WTC11 (cell line): ENCODE measurements around the gene PLEKHF1. TPM values are rescaled to one million over a fixed set of nuclear protein-coding genes. Genes with fewer than 3 reads are reported as not detected.
"Not testable (repeated sequence)": the region's sequence is repeated elsewhere in the genome, so short reads cannot be mapped to it uniquely, and the experiment has no call there.

ENCODE experiments used
- ATAC-seq: fragments of 200-7000 bp; cut with Tn5 transposase; 2 replicates; pipeline ENCODE4 v1.10.0; 2021; ENCODE audit warnings: mild to moderate bottlenecking, moderate library complexity
- CTCF ChIA-PET: fragments of 300-600 bp; sonication (Branson Sonifier 250); formaldehyde crosslinking; loops from one replicate; lab custom pipeline; 2021; ENCODE audit warnings: antibody characterized with exemption; lab: Charles Lee
- POLR2A ChIA-PET: fragments of 350-600 bp; sonication (Branson Sonifier 250); formaldehyde crosslinking; loops from one replicate; lab custom pipeline; 2021; ENCODE audit warnings: antibody characterized with exemption; lab: Charles Lee
- DNase-seq: peaks from one replicate; pipeline ENCODE4 v3.0.0; 2021; ENCODE audit warnings: low spot score
- H3K27ac Mint-ChIP-seq: 2 replicates; pipeline ENCODE4 v1.8.0; 2021; ENCODE audit warnings: mixed read lengths
- H3K27me3 Mint-ChIP-seq: 2 replicates; pipeline ENCODE4 v1.8.0; 2021; ENCODE audit warnings: low read depth, mild to moderate bottlenecking, moderate library complexity, mixed read lengths
- H3K36me3 Mint-ChIP-seq: 2 replicates; pipeline ENCODE4 v1.8.0; 2021; ENCODE audit warnings: mixed read lengths
- H3K4me1 Mint-ChIP-seq: 2 replicates; pipeline ENCODE4 v1.8.0; 2022; ENCODE audit warnings: mixed read lengths
- H3K4me3 Mint-ChIP-seq: 2 replicates; pipeline ENCODE4 v1.8.0; 2021; ENCODE audit warnings: mild to moderate bottlenecking, moderate library complexity, mixed read lengths
- H3K9me3 Mint-ChIP-seq: 2 replicates; pipeline ENCODE4 v1.8.0; 2021; ENCODE audit warnings: mixed read lengths
- E2F1 ChIP-seq: sonication (generic); formaldehyde crosslinking; IDR thresholded peaks from 2 replicates; pipeline ENCODE4 v1.8.0; 2022; ENCODE audit warnings: mild to moderate bottlenecking, missing genetic modification reagents
- E2F4 ChIP-seq: sonication (generic); formaldehyde crosslinking; IDR thresholded peaks from 2 replicates; pipeline ENCODE4 v1.8.1; 2022; ENCODE audit warnings: low read depth, mild to moderate bottlenecking, moderate library complexity, missing genetic modification reagents, borderline replicate concordance
- FOXJ3 ChIP-seq: sonication (generic); formaldehyde crosslinking; IDR thresholded peaks from 2 replicates; pipeline ENCODE4 v1.9.0; 2021; ENCODE audit warnings: missing genetic modification reagents, mild to moderate bottlenecking, borderline replicate concordance
- FOXK1 ChIP-seq: sonication (generic); formaldehyde crosslinking; IDR thresholded peaks from 2 replicates; pipeline ENCODE4 v1.8.0; 2022; ENCODE audit warnings: mild to moderate bottlenecking, moderate library complexity, missing genetic modification reagents
- FOXP1 ChIP-seq: sonication (generic); formaldehyde crosslinking; IDR thresholded peaks from 2 replicates; pipeline ENCODE4 v1.8.0; 2022; ENCODE audit warnings: missing genetic modification reagents, mild to moderate bottlenecking, moderate library complexity, borderline replicate concordance
- FOXP4 ChIP-seq: sonication (generic); formaldehyde crosslinking; IDR thresholded peaks from 2 replicates; pipeline ENCODE4 v1.8.0; 2022; ENCODE audit warnings: mild to moderate bottlenecking, missing genetic modification reagents
- GRHL2 ChIP-seq: fragments of 250-450 bp; sonication (Bioruptor Pico); IDR thresholded peaks from 2 replicates; pipeline ENCODE4 v1.8.0; 2022; ENCODE audit warnings: mild to moderate bottlenecking, moderate library complexity; ENCODE audit not compliant: insufficient replicate concordance, severe bottlenecking
- GTF2I ChIP-seq: fragments of 250-450 bp; sonication (Bioruptor Pico); conservative IDR thresholded peaks from 2 replicates; pipeline ENCODE4 v1.4.0; 2021; ENCODE audit warnings: mild to moderate bottlenecking
- IRF2 ChIP-seq: sonication (generic); formaldehyde crosslinking; IDR thresholded peaks from 2 replicates; pipeline ENCODE4 v1.8.0; 2022; ENCODE audit warnings: low read depth, missing genetic modification reagents, borderline replicate concordance
- KAT7 ChIP-seq: sonication (generic); formaldehyde crosslinking; IDR thresholded peaks from 2 replicates; pipeline ENCODE4 v1.8.1; 2023; ENCODE audit warnings: missing genetic modification reagents, mild to moderate bottlenecking, borderline replicate concordance
- MYBL2 ChIP-seq: sonication (generic); formaldehyde crosslinking; IDR thresholded peaks from 2 replicates; pipeline ENCODE4 v1.8.1; 2023; ENCODE audit warnings: mild to moderate bottlenecking, moderate library complexity, missing genetic modification reagents
- NFE2L1 ChIP-seq: sonication (generic); formaldehyde crosslinking; IDR thresholded peaks from 2 replicates; pipeline ENCODE4 v1.8.1; 2023; ENCODE audit warnings: missing genetic modification reagents
- NR1H2 ChIP-seq: sonication (generic); formaldehyde crosslinking; IDR thresholded peaks from 2 replicates; pipeline ENCODE4 v1.9.0; 2021; ENCODE audit warnings: mild to moderate bottlenecking, moderate library complexity, missing genetic modification reagents
- USF1 ChIP-seq: sonication (generic); formaldehyde crosslinking; IDR thresholded peaks from 2 replicates; pipeline ENCODE4 v1.8.0; 2022; ENCODE audit warnings: mild to moderate bottlenecking, missing genetic modification reagents
- ZBTB43 ChIP-seq: sonication (generic); formaldehyde crosslinking; IDR thresholded peaks from 2 replicates; pipeline ENCODE4 v1.8.1; 2023; ENCODE audit warnings: mild to moderate bottlenecking, missing genetic modification reagents
- ZSCAN18 ChIP-seq: fragments of 250-450 bp; sonication (Bioruptor Pico); IDR thresholded peaks from 2 replicates; pipeline ENCODE4 v2.1.2; 2022; ENCODE audit warnings: mild to moderate bottlenecking, moderate library complexity
- total RNA-seq: library from RNA; stranded (reverse); gene quantifications from 3 replicates; pipeline ENCODE4 v1.2.3, GENCODE V29; 2021

The PLEKHF1 gene
- total RNA-seq, 1 experiment from 2014 or later: 17.9 TPM

GRCh38 chr19:29708554-29709439 lies 43.5 kb downstream of the PLEKHF1 start (continued):
- no peak for TF ChIP-seq IRF2 (CRISPR knock-in tag)
- no peak for TF ChIP-seq FOXP4
- no peak for TF ChIP-seq ZBTB43 (CRISPR knock-in tag)
- no peak for TF ChIP-seq GTF2I (CRISPR knock-in tag)
- no peak for TF ChIP-seq E2F4
- no peak for TF ChIP-seq FOXK1 (CRISPR knock-in tag)
- TF ChIP-seq GRHL2 (CRISPR knock-in tag): no peak
- no peak for TF ChIP-seq FOXP1 (CRISPR knock-in tag)

GRCh38 chr19:29709440-29709798 lies 44.2 kb downstream of the PLEKHF1 start:
- peaks cover 19% of the 10 kb centered on the region for H3K4me1 Mint-ChIP-seq
- not testable (repeated sequence) for H3K4me3 Mint-ChIP-seq

GRCh38 chr19:29711584-29712132 lies 46.4 kb downstream of the PLEKHF1 start:
- Mint-ChIP-seq H3K27ac (peak overlapping the region; percentile 22; the same call in 1 of the 2 replicates), H3K36me3 (no peaks in the 10 kb centered on the region)
- TF ChIP-seq USF1 (CRISPR knock-in tag) (no peak), ZSCAN18 (CRISPR knock-in tag) (no peak), E2F1 (CRISPR knock-in tag) (no peak), NR1H2 (no peak), NFE2L1 (CRISPR knock-in tag) (no peak), FOXJ3 (CRISPR knock-in tag) (no peak), KAT7 (no peak), MYBL2 (CRISPR knock-in tag) (no peak)
- TF ChIP-seq, all 79 proteins: peak for 0
- ChIA-PET POLR2A (no interaction called here), CTCF (interaction anchor here (5.2 kb wide), 1 partner anchor 17 kb away, joined by 32 read pairs; no protein-coding TSS in a partner anchor)
- no peak for DNase-seq
- Mint-ChIP-seq H3K4me3 (no peak overlapping the region), H3K4me1 (peaks cover 31% of the 10 kb centered on the region), H3K27me3 (no peaks in the 10 kb centered on the region), H3K9me3 (no peaks in the 10 kb centered on the region)
- no peak for ATAC-seq

More at GRCh38 chr19:29709440-29709798, 44.2 kb downstream of the PLEKHF1 start:
- POLR2A ChIA-PET, DNase-seq, H3K9me3 Mint-ChIP-seq, ATAC-seq, H3K27me3 Mint-ChIP-seq, H3K36me3 Mint-ChIP-seq, H3K27ac Mint-ChIP-seq, CTCF ChIA-PET: not testable (repeated sequence)
